Measurements from ENCODE around the gene CTNNA1. TPM values are rescaled to one million over a fixed set of nuclear protein-coding genes. Genes with fewer than 3 reads are reported as not detected.

CTNNA1 gene
- total and polyA plus RNA-seq, 2 donors (not counting 3 experiments of a cell fraction or from before 2014, with no cell fraction given) = 156 to 394 TPM

- CTCF ChIA-PET = no interaction called here
- Histone ChIP-seq H3K9me3 (replicated peaks; ENCODE audit: control insufficient read depth, insufficient read depth, low read length) (no peaks in the 10 kb centered on the region), H3K4me1 (ENCODE audit: control insufficient read depth, extremely low read depth, insufficient read depth, low read length) (no peaks in the 10 kb centered on the region), H3K27me3 (ENCODE audit: control insufficient read depth in 2 of 2, insufficient read depth in 2 of 2, low read length in 2 of 2) (no peaks in the 10 kb centered on the region), H3K4me3 (replicated peaks in 1 of 3; ENCODE audit: insufficient read depth in 1 of 3, low read depth in 1 of 3, low read length in 3 of 3) (no peak overlapping the region), H3K9me1 (replicated peaks; ENCODE audit: control insufficient read depth, extremely low read depth, insufficient read depth, low read length) (no peaks in the 10 kb centered on the region), H3K9ac (replicated peaks; ENCODE audit: extremely low read depth, insufficient read depth, low read length) (no peak overlapping the region), H2AFZ (ENCODE audit: low read depth, low read length) (no peak overlapping the region), H3K27ac (ENCODE audit: insufficient read depth, low read depth, low read length) (no peak overlapping the region), H4K20me1 (replicated peaks; ENCODE audit: control insufficient read depth, extremely low read depth, insufficient read depth, low read length) (no peaks in the 10 kb centered on the region), H3K36me3 (ENCODE audit: control insufficient read depth in 2 of 2, extremely low read depth in 1 of 2, insufficient read depth in 2 of 2, low read length in 2 of 2) (no peaks in the 10 kb centered on the region), H3K79me2 (ENCODE audit: control insufficient read depth, insufficient read depth, low read length) (no peaks in the 10 kb centered on the region), H3K4me2 (ENCODE audit: insufficient read depth, low read length) (no peak overlapping the region)
- POLR2A ChIA-PET = no interaction called here
- TF ChIP-seq POLR2AphosphoS5 (IDR thresholded peaks at IDR 0.05; ENCODE audit: insufficient read depth, low read depth, low read length) (no peak), POLR2A (IDR thresholded peaks at IDR 0.05; ENCODE audit: low read depth, low read length) (no peak), JUN (IDR thresholded peaks at IDR 0.05; ENCODE audit: borderline replicate concordance, insufficient read depth, insufficient read length, low read depth) (no peak), GATA2 (IDR thresholded peaks at IDR 0.05; ENCODE audit: insufficient read depth, insufficient read length, low read depth, low read length) (no peak), MYC (IDR thresholded peaks at IDR 0.05; ENCODE audit: low read depth, low read length) (no peak), EZH2 (IDR thresholded peaks at IDR 0.05; ENCODE audit: borderline replicate concordance, low read depth, low read length, severe bottlenecking) (no peak), MAX (IDR thresholded peaks at IDR 0.05; ENCODE audit: insufficient read depth, insufficient read length) (no peak), CTCF (IDR thresholded peaks at IDR 0.05; ENCODE audit: extremely low read depth in 1 of 2, insufficient read depth in 1 of 2, low read depth in 1 of 2, low read length in 2 of 2) (no peak), FOS (IDR thresholded peaks at IDR 0.05; ENCODE audit: borderline replicate concordance, insufficient read depth, low read length) (no peak)
- dilution Hi-C loops (cut with MboI; ENCODE audit: extremely low pct_ligation_motif_present, low sequenced_read_pairs) = no loop called here
- intact Hi-C loops (cut with micrococcal nuclease) = no loop called here
- DNase-seq (ENCODE audit: low read depth, low spot score) = no peak
- BruUV-seq (replicated peaks) = no TSS peak
- FAIRE-seq = no peak
Observed at GRCh38 chr5:138947780-138948179, 194.6 kb downstream of the CTNNA1 start.

All from endothelial cell of umbilical vein (primary cell).